Peyer's patch (tissue), 4 donors: ENCODE data around the gene GTPBP1. TPM values are rescaled to one million over a fixed set of nuclear protein-coding genes. Genes with fewer than 3 reads are reported as not detected.
A peak's percentile ranks its signal among the peaks of the same experiment; 100 is the strongest.

Source experiments
- DNase-seq, 3 donors: peaks; one replicate each; pipeline ENCODE4 v3.0.0-alpha.2; 2017 to 2019
- H3K27ac ChIP-seq, 4 donors: fragments of 200-600 bp; sonication (generic); one replicate each; pipeline ENCODE4 v1.5.1; 2016 to 2019
- H3K27me3 ChIP-seq, 2 donors: fragments of 200-600 bp; sonication (generic); one replicate each; pipeline ENCODE4 v1.5.1; 2019
- H3K36me3 ChIP-seq, 3 donors: fragments of 200-600 bp; sonication (generic); one replicate each; pipeline ENCODE4 v1.5.1; 2016 to 2019
- H3K4me1 ChIP-seq, 4 donors: fragments of 200-600 bp; sonication (generic); one replicate each; pipeline ENCODE4 v1.5.1; 2016 to 2019
- H3K4me3 ChIP-seq, 4 donors: fragments of 200-600 bp; sonication (generic); 1 replicate in 3 of 4; 2 replicates in 1 of 4; pipeline ENCODE4 v1.5.1; 2016 to 2019; ENCODE audit warnings: mild to moderate bottlenecking in 1 of 4
- H3K9me3 ChIP-seq, 4 donors: fragments of 200-600 bp; sonication (generic); one replicate each; pipeline ENCODE4 v1.5.1; 2016 to 2019; ENCODE audit warnings: mild to moderate bottlenecking in 1 of 4
- CTCF ChIP-seq, 6 experiments: fragments of 450-650 bp in 4 of 6; fragments of 200-600 bp in 2 of 6; sonication (generic) in 1 of 6; IDR thresholded peaks; one replicate each; pipeline ENCODE4 v1.5.1; 2017 to 2019; ENCODE audit warnings: antibody characterized with exemption in 6 of 6, mild to moderate bottlenecking in 3 of 6, moderate library complexity in 1 of 6
- POLR2A ChIP-seq, 2 donors: fragments of 450-650 bp; IDR thresholded peaks; one replicate each; pipeline ENCODE4 v1.5.1; 2017; ENCODE audit warnings: antibody characterized with exemption in 2 of 2, mild to moderate bottlenecking in 2 of 2, moderate library complexity in 2 of 2
- total RNA-seq, 4 donors: library from RNA; depleted of rRNA; stranded (reverse); fragments of >200 nt; gene quantifications; one replicate each; pipeline ENCODE4 v1.1.0, GENCODE V29; 2016

Gene GTPBP1
- total RNA-seq, 4 donors from 2014 or later = 72.5 to 182 (median 131) TPM

GRCh38 chr22:38699143-38699542 is 6.6 kb upstream of the GTPBP1 start:
- H3K27ac ChIP-seq = peak overlapping the region in 3 of 4 donors; percentile 92 to 100 (median 97)
- H3K4me3 ChIP-seq = peak overlapping the region in 3 of 4 donors; percentile 68 to 92 (median 90)
- no peaks in the 10 kb centered on the region for H3K9me3 ChIP-seq
- no peak for DNase-seq
- no peaks in the 10 kb centered on the region for H3K36me3 ChIP-seq
- H3K27me3 ChIP-seq = no peaks in the 10 kb centered on the region
- TF ChIP-seq POLR2A (IDR thresholded peaks at IDR 0.05) (no peak), CTCF (IDR thresholded peaks at IDR 0.05) (no peak)
- H3K4me1 ChIP-seq = peaks cover 0 to 57% (median 6%) of the 10 kb centered on the region in 4 donors

GRCh38 chr22:38699784-38700183 is 6.0 kb upstream of the GTPBP1 start:
- H3K36me3 ChIP-seq = no peaks in the 10 kb centered on the region
- TF ChIP-seq POLR2A (IDR thresholded peaks at IDR 0.05) (no peak), CTCF (IDR thresholded peaks at IDR 0.05) (peak in 1 of 6 experiments; percentile 10)
- H3K9me3 ChIP-seq = no peaks in the 10 kb centered on the region
- DNase-seq = no peak
- H3K4me3 ChIP-seq = peak overlapping the region; percentile 68 to 97 (median 91)
- peak overlapping the region; percentile 92 to 100 (median 98) for H3K27ac ChIP-seq
- peaks cover 0 to 56% (median 6%) of the 10 kb centered on the region in 4 donors for H3K4me1 ChIP-seq
- H3K27me3 ChIP-seq = no peaks in the 10 kb centered on the region

GRCh38 chr22:38700270-38700788 is 5.4 kb upstream of the GTPBP1 start:
- peak in 1 of 3 donors; percentile 90 for DNase-seq
- no peak for TF ChIP-seq CTCF (IDR thresholded peaks at IDR 0.05)
- TF ChIP-seq POLR2A (IDR thresholded peaks at IDR 0.05) = peak in 1 of 2 donors; percentile 40
- H3K4me3 ChIP-seq = peak overlapping the region; percentile 68 to 97 (median 91)
- H3K9me3 ChIP-seq = no peaks in the 10 kb centered on the region
- no peaks in the 10 kb centered on the region for H3K27me3 ChIP-seq
- H3K27ac ChIP-seq = peak overlapping the region; percentile 92 to 100 (median 98)
- H3K4me1 ChIP-seq = peaks cover 0 to 57% (median 6%) of the 10 kb centered on the region in 4 donors
- no peaks in the 10 kb centered on the region for H3K36me3 ChIP-seq

GRCh38 chr22:38700789-38701628 is 4.7 kb upstream of the GTPBP1 start, which contains the start of gene JOSD1:
JOSD1 (minus strand) TSS chr22:38700943; CDS start chr22:38699987, 956 bp downstream.
- DNase-seq = peak; percentile 98 to 99 (median 98)
- no peaks in the 10 kb centered on the region for H3K27me3 ChIP-seq
- H3K27ac ChIP-seq = peak within 1 kb of the TSS; percentile 92 to 100 (median 98)
- peaks cover 0 to 51% (median 6%) of the 10 kb centered on the region in 4 donors for H3K4me1 ChIP-seq
- H3K9me3 ChIP-seq = no peaks in the 10 kb centered on the region
- peak within 1 kb of the TSS; percentile 68 to 97 (median 91) for H3K4me3 ChIP-seq
- H3K36me3 ChIP-seq = no peaks in the 10 kb centered on the region
- peak in 3 of 6 experiments; percentile 0 to 43 (median 27) for TF ChIP-seq CTCF (IDR thresholded peaks at IDR 0.05)
- TF ChIP-seq POLR2A (IDR thresholded peaks at IDR 0.05) = peak; percentile 98 to 99

GRCh38 chr22:38704654-38705234 is 1.0 kb upstream of the GTPBP1 start:
- DNase-seq = no peak
- no peaks in the 10 kb centered on the region for H3K27me3 ChIP-seq
- H3K4me1 ChIP-seq = peaks cover 0 to 42% (median 10%) of the 10 kb centered on the region in 4 donors
- H3K4me3 ChIP-seq = peak overlapping the region; percentile 11 to 98 (median 42)
- H3K9me3 ChIP-seq = no peaks in the 10 kb centered on the region
- H3K27ac ChIP-seq = peak overlapping the region; percentile 72 to 100 (median 94)
- peaks cover 0 to 5% (median 0%) of the 10 kb centered on the region in 3 donors for H3K36me3 ChIP-seq
- TF ChIP-seq CTCF (IDR thresholded peaks at IDR 0.05) (no peak), POLR2A (IDR thresholded peaks at IDR 0.05) (no peak)
